SK-N-SH (cell line): ENCODE results near the gene TIAM1.

Experiments used
- CTCF ChIP-seq: fragments of 200-600 bp; sonication (generic); IDR thresholded peaks from 2 replicates; pipeline ENCODE4 v1.6.1; 2017; ENCODE audit warnings: antibody characterized with exemption, mild to moderate bottlenecking, moderate library complexity
- FOXJ3 ChIP-seq: sonication (generic); formaldehyde crosslinking; IDR thresholded peaks from 2 replicates; pipeline ENCODE4 v1.5.1; 2020; ENCODE audit warnings: mild to moderate bottlenecking, missing genetic modification reagents
- GABPA ChIP-seq: IDR thresholded peaks from 2 replicates; pipeline ENCODE4 v1.4.0; 2012; ENCODE audit warnings: low read depth, mild to moderate bottlenecking
- POLR2AphosphoS5 ChIP-seq: IDR thresholded peaks from 2 replicates; pipeline ENCODE4 v1.6.1; 2012; ENCODE audit warnings: low read depth, low read length
- TF ChIP-seq, protein P1 (sequence below): IDR thresholded peaks from 2 replicates; pipeline ENCODE4 v1.6.1; 2012; ENCODE audit warnings: mild to moderate bottlenecking, low read depth, low read length, moderate library complexity

- TF ChIP-seq POLR2AphosphoS5 (no peak), CTCF (no peak), GABPA (no peak), FOXJ3 (CRISPR knock-in tag) (no peak)
- TF ChIP-seq, protein P1, sequence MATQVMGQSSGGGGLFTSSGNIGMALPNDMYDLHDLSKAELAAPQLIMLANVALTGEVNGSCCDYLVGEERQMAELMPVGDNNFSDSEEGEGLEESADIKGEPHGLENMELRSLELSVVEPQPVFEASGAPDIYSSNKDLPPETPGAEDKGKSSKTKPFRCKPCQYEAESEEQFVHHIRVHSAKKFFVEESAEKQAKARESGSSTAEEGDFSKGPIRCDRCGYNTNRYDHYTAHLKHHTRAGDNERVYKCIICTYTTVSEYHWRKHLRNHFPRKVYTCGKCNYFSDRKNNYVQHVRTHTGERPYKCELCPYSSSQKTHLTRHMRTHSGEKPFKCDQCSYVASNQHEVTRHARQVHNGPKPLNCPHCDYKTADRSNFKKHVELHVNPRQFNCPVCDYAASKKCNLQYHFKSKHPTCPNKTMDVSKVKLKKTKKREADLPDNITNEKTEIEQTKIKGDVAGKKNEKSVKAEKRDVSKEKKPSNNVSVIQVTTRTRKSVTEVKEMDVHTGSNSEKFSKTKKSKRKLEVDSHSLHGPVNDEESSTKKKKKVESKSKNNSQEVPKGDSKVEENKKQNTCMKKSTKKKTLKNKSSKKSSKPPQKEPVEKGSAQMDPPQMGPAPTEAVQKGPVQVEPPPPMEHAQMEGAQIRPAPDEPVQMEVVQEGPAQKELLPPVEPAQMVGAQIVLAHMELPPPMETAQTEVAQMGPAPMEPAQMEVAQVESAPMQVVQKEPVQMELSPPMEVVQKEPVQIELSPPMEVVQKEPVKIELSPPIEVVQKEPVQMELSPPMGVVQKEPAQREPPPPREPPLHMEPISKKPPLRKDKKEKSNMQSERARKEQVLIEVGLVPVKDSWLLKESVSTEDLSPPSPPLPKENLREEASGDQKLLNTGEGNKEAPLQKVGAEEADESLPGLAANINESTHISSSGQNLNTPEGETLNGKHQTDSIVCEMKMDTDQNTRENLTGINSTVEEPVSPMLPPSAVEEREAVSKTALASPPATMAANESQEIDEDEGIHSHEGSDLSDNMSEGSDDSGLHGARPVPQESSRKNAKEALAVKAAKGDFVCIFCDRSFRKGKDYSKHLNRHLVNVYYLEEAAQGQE: no peak
These were observed 207.2 kb downstream of the TIAM1 start for GRCh38 chr21:31136891-31137290.
